ENCODE data around the gene HIP1R.
"Not testable (repeated sequence)": the region's sequence is repeated elsewhere in the genome, so short reads cannot be mapped to it uniquely, and the experiment has no call there.

The HIP1R gene

GRCh38 chr12:122894193-122895121, 59.2 kb downstream of the HIP1R start:
- DNase-seq (ENCODE audit: low spot score), result no peak

- DNase-seq (ENCODE audit: low spot score), result no peak
Measured at GRCh38 chr12:122895320-122895703, 60.1 kb downstream of the HIP1R start.

- peak; percentile 88 for DNase-seq (ENCODE audit: low spot score)
Measured at GRCh38 chr12:122895704-122896636, 60.7 kb downstream of the HIP1R start, which contains the start of gene VPS37B. Gene VPS37B, minus strand, starts transcription at chr12:122896124. Its CDS starts 62 bp downstream, at chr12:122896062.

GRCh38 chr12:122896662-122897061, 61.4 kb downstream of the HIP1R start:
- DNase-seq (ENCODE audit: low spot score), result no peak

GRCh38 chr12:122899887-122900286, 64.6 kb downstream of the HIP1R start:
- no peak for DNase-seq (ENCODE audit: low spot score)

- no peak for DNase-seq (ENCODE audit: low spot score)
Measured at GRCh38 chr12:122902854-122903692, 67.8 kb downstream of the HIP1R start.

GRCh38 chr12:122903693-122904034, 68.4 kb downstream of the HIP1R start:
- DNase-seq (ENCODE audit: low spot score), result no peak

GRCh38 chr12:122905258-122905657, 70.0 kb downstream of the HIP1R start:
- not testable (repeated sequence) for DNase-seq (ENCODE audit: low spot score)

- no peak for DNase-seq (ENCODE audit: low spot score)
Measured at GRCh38 chr12:122908915-122909314, 73.7 kb downstream of the HIP1R start.

GRCh38 chr12:122909442-122910288, 74.4 kb downstream of the HIP1R start:
- no peak for DNase-seq (ENCODE audit: low spot score)

Data from SK-N-DZ (cell line).